ENCODE results near the gene CACNA1C. TPM values are rescaled to one million over a fixed set of nuclear protein-coding genes. Genes with fewer than 3 reads are reported as not detected.

The CACNA1C gene
- total RNA-seq, 1 experiment from 2014 or later: 3.7 TPM

DNA sequence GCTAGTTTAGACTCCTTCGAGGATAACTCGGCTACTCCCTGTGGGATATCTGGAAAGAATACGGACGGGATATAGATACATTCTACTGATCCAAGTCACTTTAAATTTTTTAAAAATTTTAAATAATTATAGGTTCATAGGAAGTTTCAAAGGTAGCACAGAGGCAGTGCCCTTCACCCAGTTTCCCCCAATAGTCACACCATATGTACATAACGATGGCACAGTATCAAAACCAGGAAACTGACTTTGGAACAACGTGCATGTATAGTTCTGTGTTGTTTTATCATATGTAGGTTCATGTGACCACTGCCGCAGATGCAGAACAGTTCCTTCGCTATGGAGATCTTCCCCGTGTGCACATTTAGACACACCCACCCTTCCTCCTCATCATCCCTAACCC, 352.3 kb downstream of the CACNA1C start:
- Histone ChIP-seq H3K36me3 (ENCODE audit: insufficient read depth, low read length, poor library complexity, severe bottlenecking) (no peaks in the 10 kb centered on the region), H3K4me3 (ENCODE audit: low read depth, low read length, poor library complexity, severe bottlenecking) (no peak overlapping the region), H3K4me1 (ENCODE audit: insufficient read depth, low read length, poor library complexity, severe bottlenecking) (no peaks in the 10 kb centered on the region), H3K27me3 (replicated peaks; ENCODE audit: insufficient read depth, low read depth, low read length, poor library complexity) (no peaks in the 10 kb centered on the region), H3K27ac (ENCODE audit: low read depth, low read length, poor library complexity, severe bottlenecking) (no peak overlapping the region), H3K9me3 (ENCODE audit: low read depth, low read length, poor library complexity, severe bottlenecking) (no peaks in the 10 kb centered on the region)
- TF ChIP-seq EZH2 (IDR thresholded peaks at IDR 0.05; ENCODE audit: borderline replicate concordance, low read depth, low read length, poor library complexity, severe bottlenecking): no peak
- TF ChIP-seq, protein P1, sequence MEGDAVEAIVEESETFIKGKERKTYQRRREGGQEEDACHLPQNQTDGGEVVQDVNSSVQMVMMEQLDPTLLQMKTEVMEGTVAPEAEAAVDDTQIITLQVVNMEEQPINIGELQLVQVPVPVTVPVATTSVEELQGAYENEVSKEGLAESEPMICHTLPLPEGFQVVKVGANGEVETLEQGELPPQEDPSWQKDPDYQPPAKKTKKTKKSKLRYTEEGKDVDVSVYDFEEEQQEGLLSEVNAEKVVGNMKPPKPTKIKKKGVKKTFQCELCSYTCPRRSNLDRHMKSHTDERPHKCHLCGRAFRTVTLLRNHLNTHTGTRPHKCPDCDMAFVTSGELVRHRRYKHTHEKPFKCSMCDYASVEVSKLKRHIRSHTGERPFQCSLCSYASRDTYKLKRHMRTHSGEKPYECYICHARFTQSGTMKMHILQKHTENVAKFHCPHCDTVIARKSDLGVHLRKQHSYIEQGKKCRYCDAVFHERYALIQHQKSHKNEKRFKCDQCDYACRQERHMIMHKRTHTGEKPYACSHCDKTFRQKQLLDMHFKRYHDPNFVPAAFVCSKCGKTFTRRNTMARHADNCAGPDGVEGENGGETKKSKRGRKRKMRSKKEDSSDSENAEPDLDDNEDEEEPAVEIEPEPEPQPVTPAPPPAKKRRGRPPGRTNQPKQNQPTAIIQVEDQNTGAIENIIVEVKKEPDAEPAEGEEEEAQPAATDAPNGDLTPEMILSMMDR (conservative IDR thresholded peaks at IDR 0.05; ENCODE audit: low read depth, low read length): no peak
- intact Hi-C loops (cut with micrococcal nuclease; ENCODE audit: unreplicated experiment): no loop called here
- ChIA-PET POLR2A (ENCODE audit: low non-redundant PET) (no interaction called here), CTCF (no interaction called here)
- no peak for DNase-seq (ENCODE audit: low spot score)
- BruUV-seq (replicated peaks): no TSS peak

DNA sequence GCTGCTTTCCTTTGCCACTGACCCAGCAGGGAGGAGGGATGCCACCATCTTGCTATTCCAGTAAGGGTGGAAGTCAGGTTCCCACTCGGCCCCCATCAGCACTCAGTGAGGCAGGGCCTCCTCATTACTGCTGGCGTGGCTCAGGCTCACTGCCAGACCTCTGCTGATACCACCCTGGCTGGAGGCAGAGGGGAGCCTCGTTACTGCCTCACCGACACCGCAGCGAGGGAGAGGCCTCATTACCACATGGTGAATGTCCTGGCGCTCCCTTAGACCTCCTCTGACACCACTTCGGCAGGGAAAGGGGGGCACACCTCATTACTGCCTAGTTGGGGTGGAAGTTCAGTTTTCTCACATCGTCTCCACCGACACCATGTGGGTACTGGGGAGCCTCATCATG, 354.1 kb downstream of the CACNA1C start:
- H3K36me3 ChIP-seq (ENCODE audit: insufficient read depth, low read length, poor library complexity, severe bottlenecking): no peaks in the 10 kb centered on the region
- no peaks in the 10 kb centered on the region for H3K27me3 ChIP-seq (replicated peaks; ENCODE audit: insufficient read depth, low read depth, low read length, poor library complexity)
- TF ChIP-seq, protein P1 (conservative IDR thresholded peaks at IDR 0.05; ENCODE audit: low read depth, low read length): no peak
- no peak for TF ChIP-seq EZH2 (IDR thresholded peaks at IDR 0.05; ENCODE audit: borderline replicate concordance, low read depth, low read length, poor library complexity, severe bottlenecking)
- ChIA-PET CTCF (no interaction called here), POLR2A (ENCODE audit: low non-redundant PET) (no interaction called here)
- H3K4me3 ChIP-seq (ENCODE audit: low read depth, low read length, poor library complexity, severe bottlenecking): no peak overlapping the region
- H3K4me1 ChIP-seq (ENCODE audit: insufficient read depth, low read length, poor library complexity, severe bottlenecking): no peaks in the 10 kb centered on the region
- intact Hi-C loops (cut with micrococcal nuclease; ENCODE audit: unreplicated experiment): no loop called here
- no peak overlapping the region for H3K27ac ChIP-seq (ENCODE audit: low read depth, low read length, poor library complexity, severe bottlenecking)
- no peak for DNase-seq (ENCODE audit: low spot score)
- no peaks in the 10 kb centered on the region for H3K9me3 ChIP-seq (ENCODE audit: low read depth, low read length, poor library complexity, severe bottlenecking)
- BruUV-seq (replicated peaks): no TSS peak

DNA sequence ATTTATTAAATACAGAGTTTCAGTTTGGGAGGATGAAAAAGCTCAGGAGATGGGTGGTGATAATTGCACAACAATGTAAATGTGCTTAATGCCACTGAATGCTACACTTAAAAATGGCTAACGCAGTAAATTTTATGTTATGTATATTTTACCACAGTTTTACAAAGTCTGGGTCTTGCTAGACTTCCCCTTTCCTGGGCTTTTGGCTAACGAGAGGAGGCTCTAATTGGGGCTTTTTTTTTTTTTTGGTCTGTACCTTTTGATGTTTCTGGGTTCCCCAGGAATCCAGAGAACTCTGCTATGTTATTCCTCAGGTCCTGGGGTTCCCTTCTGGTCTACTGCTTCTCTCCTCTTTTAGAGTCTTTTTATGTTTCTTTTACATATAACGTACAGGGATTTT, 355.5 kb downstream of the CACNA1C start:
- intact Hi-C loops (cut with micrococcal nuclease; ENCODE audit: unreplicated experiment): no loop called here
- POLR2A ChIA-PET (ENCODE audit: low non-redundant PET): no interaction called here
- no peak for TF ChIP-seq EZH2 (IDR thresholded peaks at IDR 0.05; ENCODE audit: borderline replicate concordance, low read depth, low read length, poor library complexity, severe bottlenecking)
- TF ChIP-seq, protein P1 (conservative IDR thresholded peaks at IDR 0.05; ENCODE audit: low read depth, low read length): no peak
- Histone ChIP-seq H3K4me3 (ENCODE audit: low read depth, low read length, poor library complexity, severe bottlenecking) (no peak overlapping the region), H3K27ac (ENCODE audit: low read depth, low read length, poor library complexity, severe bottlenecking) (no peak overlapping the region), H3K4me1 (ENCODE audit: insufficient read depth, low read length, poor library complexity, severe bottlenecking) (no peaks in the 10 kb centered on the region), H3K9me3 (ENCODE audit: low read depth, low read length, poor library complexity, severe bottlenecking) (no peaks in the 10 kb centered on the region), H3K27me3 (replicated peaks; ENCODE audit: insufficient read depth, low read depth, low read length, poor library complexity) (no peaks in the 10 kb centered on the region), H3K36me3 (ENCODE audit: insufficient read depth, low read length, poor library complexity, severe bottlenecking) (no peaks in the 10 kb centered on the region)
- no TSS peak for BruUV-seq (replicated peaks)
- CTCF ChIA-PET: no interaction called here
- no peak for DNase-seq (ENCODE audit: low spot score)

Measured in A673 (cell line).